Peyer's patch (tissue), 4 donors: Measurements from ENCODE around the gene ANK2.

ENCODE experiments used
- CTCF ChIP-seq, 6 experiments: fragments of 450-650 bp in 4 of 6; fragments of 200-600 bp in 2 of 6; sonication (generic) in 1 of 6; IDR thresholded peaks; one replicate each; pipeline ENCODE4 v1.5.1; 2017 to 2019; ENCODE audit warnings: antibody characterized with exemption in 6 of 6, mild to moderate bottlenecking in 3 of 6, moderate library complexity in 1 of 6
- POLR2A ChIP-seq, 2 donors: fragments of 450-650 bp; IDR thresholded peaks; one replicate each; pipeline ENCODE4 v1.5.1; 2017; ENCODE audit warnings: antibody characterized with exemption in 2 of 2, mild to moderate bottlenecking in 2 of 2, moderate library complexity in 2 of 2

GRCh38 chr4:113209153-113209552 is 159.7 kb downstream of the ANK2 start:
- TF ChIP-seq CTCF (IDR thresholded peaks at IDR 0.05): no peak
- TF ChIP-seq POLR2A (IDR thresholded peaks at IDR 0.05): no peak
